Vagina (tissue), 2 donors: ENCODE measurements around the gene LIPF. TPM values are rescaled to one million over a fixed set of nuclear protein-coding genes. Genes with fewer than 3 reads are reported as not detected.

ENCODE experiments used
- DNase-seq, 2 donors: peaks; one replicate each; pipeline ENCODE4 v3.0.0-alpha.2; 2017; ENCODE audit errors: extremely low spot score in 2 of 2
- H3K27ac ChIP-seq: fragments of 200-600 bp; sonication (generic); one replicate; pipeline ENCODE4 v1.5.1; 2019
- H3K27me3 ChIP-seq: fragments of 200-600 bp; sonication (generic); one replicate; pipeline ENCODE4 v1.5.1; 2019
- H3K36me3 ChIP-seq, 2 donors: fragments of 200-600 bp; sonication (generic); one replicate each; pipeline ENCODE4 v1.5.1; 2017 to 2019
- H3K4me1 ChIP-seq: fragments of 200-600 bp; sonication (generic); one replicate; pipeline ENCODE4 v1.5.1; 2019
- H3K4me3 ChIP-seq, 2 donors: fragments of 200-600 bp; sonication (generic); 1 replicate in 1 of 2; 2 replicates in 1 of 2; pipeline ENCODE4 v1.5.1; 2016 to 2019
- H3K9me3 ChIP-seq: fragments of 200-600 bp; sonication (generic); one replicate; pipeline ENCODE4 v1.5.1; 2019
- CTCF ChIP-seq, 3 experiments: fragments of 450-650 bp in 2 of 3; fragments of 200-600 bp in 1 of 3; sonication (generic) in 1 of 3; IDR thresholded peaks; one replicate each; pipeline ENCODE4 v1.5.1; 2017 to 2019; ENCODE audit warnings: antibody characterized with exemption in 3 of 3, mild to moderate bottlenecking in 2 of 3, moderate library complexity in 2 of 3
- POLR2A ChIP-seq, 2 donors: fragments of 450-650 bp; IDR thresholded peaks; one replicate each; pipeline ENCODE4 v1.6.1; 2017; ENCODE audit warnings: antibody characterized with exemption in 2 of 2, mild to moderate bottlenecking in 2 of 2, moderate library complexity in 2 of 2
- POLR2AphosphoS5 ChIP-seq, 2 donors: sonication (generic); formaldehyde crosslinking; IDR thresholded peaks; one replicate each; pipeline ENCODE4 v1.9.0; 2017; ENCODE audit warnings: antibody characterized with exemption in 2 of 2, mild to moderate bottlenecking in 2 of 2, low read depth in 1 of 2; ENCODE audit not compliant: insufficient read depth in 1 of 2
- intact Hi-C: fragments of 100-400 bp; cut with DNase I; formaldehyde crosslinking; loops from one replicate; pipeline ENCODE4 v1.15.1; 2023
- total RNA-seq: library from RNA; depleted of rRNA; stranded (reverse); fragments of >200 nt; gene quantifications from one replicate; pipeline ENCODE4 v1.2.3, GENCODE V29; 2016

Gene LIPF
- total RNA-seq, 1 donor from 2014 or later, result not detected

- intact Hi-C loops, result no loop called here
- H3K4me1 ChIP-seq, result no peaks in the 10 kb centered on the region
- no peaks in the 10 kb centered on the region for H3K9me3 ChIP-seq
- DNase-seq, result no peak
- H3K27me3 ChIP-seq, result no peaks in the 10 kb centered on the region
- H3K4me3 ChIP-seq, result no peak overlapping the region
- no peaks in the 10 kb centered on the region for H3K36me3 ChIP-seq
- H3K27ac ChIP-seq, result no peak overlapping the region
- TF ChIP-seq POLR2A (IDR thresholded peaks at IDR 0.05) (no peak), CTCF (IDR thresholded peaks at IDR 0.05) (no peak), POLR2AphosphoS5 (IDR thresholded peaks at IDR 0.05; ENCODE audit: insufficient read depth in 1 of 2, low read depth in 1 of 2) (no peak)
These were observed 4.2 kb downstream of the LIPF start for GRCh38 chr10:88668465-88668864.

GRCh38 chr10:88670497-88670896 is 6.3 kb downstream of the LIPF start:
- Histone ChIP-seq H3K36me3 (no peaks in the 10 kb centered on the region), H3K9me3 (no peaks in the 10 kb centered on the region), H3K4me1 (no peaks in the 10 kb centered on the region), H3K27me3 (no peaks in the 10 kb centered on the region), H3K4me3 (no peak overlapping the region), H3K27ac (no peak overlapping the region)
- intact Hi-C loops, result no loop called here
- TF ChIP-seq POLR2A (IDR thresholded peaks at IDR 0.05) (no peak), POLR2AphosphoS5 (IDR thresholded peaks at IDR 0.05; ENCODE audit: insufficient read depth in 1 of 2, low read depth in 1 of 2) (no peak), CTCF (IDR thresholded peaks at IDR 0.05) (no peak)
- no peak for DNase-seq

GRCh38 chr10:88672041-88672440 is 7.8 kb downstream of the LIPF start:
- H3K27me3 ChIP-seq, result no peaks in the 10 kb centered on the region
- intact Hi-C loops, result no loop called here
- H3K4me1 ChIP-seq, result no peaks in the 10 kb centered on the region
- no peaks in the 10 kb centered on the region for H3K36me3 ChIP-seq
- DNase-seq, result no peak
- no peak overlapping the region for H3K4me3 ChIP-seq
- TF ChIP-seq POLR2A (IDR thresholded peaks at IDR 0.05) (no peak), CTCF (IDR thresholded peaks at IDR 0.05) (no peak), POLR2AphosphoS5 (IDR thresholded peaks at IDR 0.05; ENCODE audit: insufficient read depth in 1 of 2, low read depth in 1 of 2) (no peak)
- H3K9me3 ChIP-seq, result no peaks in the 10 kb centered on the region
- no peak overlapping the region for H3K27ac ChIP-seq

- Histone ChIP-seq H3K27ac (no peak overlapping the region), H3K4me1 (no peaks in the 10 kb centered on the region), H3K27me3 (no peaks in the 10 kb centered on the region)
These were observed 12.2 kb downstream of the LIPF start for GRCh38 chr10:88676283-88677060.

More at GRCh38 chr10:88676283-88677060, 12.2 kb downstream of the LIPF start:
- no peaks in the 10 kb centered on the region for H3K9me3 ChIP-seq
- no peak overlapping the region for H3K4me3 ChIP-seq
- no peak for DNase-seq
- H3K36me3 ChIP-seq, result no peaks in the 10 kb centered on the region
- intact Hi-C loops, result no loop called here
- TF ChIP-seq POLR2AphosphoS5 (IDR thresholded peaks at IDR 0.05; ENCODE audit: insufficient read depth in 1 of 2, low read depth in 1 of 2) (no peak), CTCF (IDR thresholded peaks at IDR 0.05) (no peak), POLR2A (IDR thresholded peaks at IDR 0.05) (no peak)
